MM.1S (cell line): ENCODE results near the gene BCL11B.

Experiments
- CTCF ChIP-seq: fragments of 300-600 bp; sonication (generic); IDR thresholded peaks from 2 replicates; pipeline ENCODE4 v1.5.1; 2016; ENCODE audit warnings: antibody characterized with exemption, low read length, mixed read lengths
- EZH2phosphoT487 ChIP-seq: fragments of 300-600 bp; sonication (generic); IDR thresholded peaks from 2 replicates; pipeline ENCODE4 v1.6.1; 2018; ENCODE audit warnings: antibody characterized with exemption, low read length

GRCh38 chr14:99121319-99121875, 150.6 kb downstream of the BCL11B start:
- TF ChIP-seq EZH2phosphoT487 (no peak), CTCF (no peak)
